ENCODE data around the gene PON2.

The PON2 gene

GRCh38 chr7:95368235-95368634 is 66.6 kb downstream of the PON2 start:
- POLR2A ChIA-PET, result no interaction called here
- TF ChIP-seq FOXA1 (IDR thresholded peaks at IDR 0.05), result no peak
- no peak for TF ChIP-seq LEF1 (IDR thresholded peaks at IDR 0.05; ENCODE audit: borderline replicate concordance)
- TF ChIP-seq SP1 (IDR thresholded peaks at IDR 0.05), result no peak
- TF ChIP-seq FOXM1 (IDR thresholded peaks at IDR 0.05; ENCODE audit: borderline replicate concordance), result no peak
- TF ChIP-seq FOXK2 (IDR thresholded peaks at IDR 0.05), result no peak
- no peak for TF ChIP-seq HDGF (IDR thresholded peaks at IDR 0.05; ENCODE audit: borderline replicate concordance)
- CTCF ChIA-PET, result no interaction called here
- no peak for DNase-seq (ENCODE audit: extremely low spot score)

- no peak for DNase-seq (ENCODE audit: extremely low spot score)
- TF ChIP-seq NFRKB (IDR thresholded peaks at IDR 0.05) (no peak), FOXM1 (IDR thresholded peaks at IDR 0.05; ENCODE audit: borderline replicate concordance) (no peak), SUZ12 (IDR thresholded peaks at IDR 0.05) (no peak), FOXK2 (IDR thresholded peaks at IDR 0.05) (no peak), CTBP1 (IDR thresholded peaks at IDR 0.05; ENCODE audit: borderline replicate concordance) (no peak), TARDBP (IDR thresholded peaks at IDR 0.05) (no peak), FOXA1 (IDR thresholded peaks at IDR 0.05) (no peak), HDGF (IDR thresholded peaks at IDR 0.05; ENCODE audit: borderline replicate concordance) (no peak), L3MBTL2 (conservative IDR thresholded peaks at IDR 0.05) (no peak), SP1 (IDR thresholded peaks at IDR 0.05) (no peak), ZNF384 (IDR thresholded peaks at IDR 0.05) (no peak), BHLHE40 (IDR thresholded peaks at IDR 0.05; ENCODE audit: borderline replicate concordance) (no peak), ARNT (IDR thresholded peaks at IDR 0.05) (no peak), ELF4 (IDR thresholded peaks at IDR 0.05) (no peak), LEF1 (IDR thresholded peaks at IDR 0.05; ENCODE audit: borderline replicate concordance) (no peak), PKNOX1 (IDR thresholded peaks at IDR 0.05) (no peak)
- ChIA-PET POLR2A (no interaction called here), CTCF (no interaction called here)
Measured at GRCh38 chr7:95367606-95368005, 67.2 kb downstream of the PON2 start.

- ChIA-PET POLR2A (no interaction called here), CTCF (no interaction called here)
- DNase-seq (ENCODE audit: extremely low spot score), result no peak
- TF ChIP-seq FOXM1 (IDR thresholded peaks at IDR 0.05; ENCODE audit: borderline replicate concordance), result no peak
- no peak for TF ChIP-seq ARNT (IDR thresholded peaks at IDR 0.05)
- TF ChIP-seq NFRKB (IDR thresholded peaks at IDR 0.05), result no peak
- no peak for TF ChIP-seq CTBP1 (IDR thresholded peaks at IDR 0.05; ENCODE audit: borderline replicate concordance)
- TF ChIP-seq L3MBTL2 (conservative IDR thresholded peaks at IDR 0.05), result no peak
- no peak for TF ChIP-seq PKNOX1 (IDR thresholded peaks at IDR 0.05)
- no peak for TF ChIP-seq SUZ12 (IDR thresholded peaks at IDR 0.05)
- no peak for TF ChIP-seq FOXK2 (IDR thresholded peaks at IDR 0.05)
- no peak for TF ChIP-seq SP1 (IDR thresholded peaks at IDR 0.05)
- TF ChIP-seq LEF1 (IDR thresholded peaks at IDR 0.05; ENCODE audit: borderline replicate concordance), result no peak
Measured at GRCh38 chr7:95365151-95365550, 69.7 kb downstream of the PON2 start.

- no peak for DNase-seq (ENCODE audit: extremely low spot score)
- TF ChIP-seq LEF1 (IDR thresholded peaks at IDR 0.05; ENCODE audit: borderline replicate concordance), result no peak
- no peak for TF ChIP-seq FOXM1 (IDR thresholded peaks at IDR 0.05; ENCODE audit: borderline replicate concordance)
- TF ChIP-seq L3MBTL2 (conservative IDR thresholded peaks at IDR 0.05), result no peak
- no peak for TF ChIP-seq SP1 (IDR thresholded peaks at IDR 0.05)
- ChIA-PET POLR2A (no interaction called here), CTCF (no interaction called here)
Measured at GRCh38 chr7:95357623-95358022, 77.2 kb downstream of the PON2 start.

Measured in HEK293T (cell line).